Left lung (tissue), 10 donors: ENCODE results near the gene RBMS3. TPM values are rescaled to one million over a fixed set of nuclear protein-coding genes. Genes with fewer than 3 reads are reported as not detected.

Experiments used
- ATAC-seq: fragments of 200-7000 bp; cut with Tn5 transposase; one replicate; pipeline ENCODE4 v1.9.1; 2020; ENCODE audit warnings: moderate library complexity
- DNase-seq, 4 donors: peaks; one replicate each; pipeline ENCODE4 v3.0.0-alpha.2; 2013 to 2020
- H3K27ac ChIP-seq, 2 donors: fragments of 200-600 bp; sonication (generic) in 1 of 2; one replicate each; pipeline versions ENCODE4 v1.5.0 to v1.8.0; 2020 to 2021
- H3K27me3 ChIP-seq, 2 donors: fragments of 200-600 bp; sonication (generic) in 1 of 2; one replicate each; pipeline versions ENCODE4 v1.5.0 to v1.8.0; 2020 to 2021
- H3K36me3 ChIP-seq, 2 donors: fragments of 200-600 bp; sonication (generic) in 1 of 2; one replicate each; pipeline versions ENCODE4 v1.5.0 to v1.8.0; 2020 to 2021
- H3K4me1 ChIP-seq, 2 donors: fragments of 200-600 bp; one replicate each; pipeline ENCODE4 v1.8.0; 2021
- H3K4me3 ChIP-seq, 2 donors: fragments of 200-600 bp; sonication (generic) in 1 of 2; one replicate each; pipeline versions ENCODE4 v1.5.0 to v1.8.0; 2020 to 2021; ENCODE audit warnings: mild to moderate bottlenecking in 1 of 2
- H3K9me3 ChIP-seq, 2 donors: fragments of 200-600 bp; sonication (generic) in 1 of 2; one replicate each; pipeline versions ENCODE4 v1.5.0 to v1.8.0; 2020 to 2021
- CTCF ChIP-seq, 2 donors: fragments of 200-600 bp; sonication (generic) in 1 of 2; IDR thresholded peaks; one replicate each; pipeline versions ENCODE4 v1.5.0 to v1.8.0; 2021; ENCODE audit warnings: antibody characterized with exemption in 2 of 2
- intact Hi-C, 2 donors: fragments of 100-400 bp; cut with DNase I; formaldehyde crosslinking; loops; one replicate each; pipeline versions ENCODE4 v1.11.2 to v1.14.2; 2022
- polyA plus RNA-seq, 6 donors: library from polyadenylated mRNA; unstranded; fragments of 120-200 nt; gene quantifications; one replicate each; pipeline ENCODE4 v1.2.1, GENCODE V29; 2013; ENCODE audit not compliant: insufficient read length in 6 of 6
- total RNA-seq, 2 donors: library from RNA; stranded (reverse); fragmentation: NEBNext Ultra II Directional; extraction: Animal tissue kit (Norgen Biotek cat#: 25700); gene quantifications; one replicate each; pipeline ENCODE4 v1.2.1, GENCODE V29; 2021
- donor health status: DM: no; HTN: yes; CAD: no.
- donor health status: DM: no; HTN: no; CAD: no.

RBMS3 gene
- total and polyA plus RNA-seq, 8 donors, result 27.1 to 51.6 (median 37.6) TPM

GRCh38 chr3:29590012-29590411 lies 309.1 kb downstream of the RBMS3 start:
- H3K27ac ChIP-seq, result no peak overlapping the region
- intact Hi-C loops, result no loop called here

GRCh38 chr3:29590461-29590860 lies 309.6 kb downstream of the RBMS3 start:
- no peaks in the 10 kb centered on the region for H3K4me1 ChIP-seq
- intact Hi-C loops, result no loop called here
- H3K36me3 ChIP-seq, result no peaks in the 10 kb centered on the region
- no peak overlapping the region for H3K4me3 ChIP-seq
- no peak overlapping the region for H3K27ac ChIP-seq
- H3K27me3 ChIP-seq, result no peaks in the 10 kb centered on the region
- ATAC-seq (no peak), DNase-seq (no peak)
- H3K9me3 ChIP-seq, result no peaks in the 10 kb centered on the region
- TF ChIP-seq CTCF (IDR thresholded peaks at IDR 0.05), result no peak

More at GRCh38 chr3:29590012-29590411, 309.1 kb downstream of the RBMS3 start:
- Histone ChIP-seq H3K4me3 (no peak overlapping the region), H3K27me3 (no peaks in the 10 kb centered on the region), H3K9me3 (no peaks in the 10 kb centered on the region), H3K4me1 (no peaks in the 10 kb centered on the region), H3K36me3 (no peaks in the 10 kb centered on the region)
- DNase-seq (no peak), ATAC-seq (no peak)
- no peak for TF ChIP-seq CTCF (IDR thresholded peaks at IDR 0.05)

- intact Hi-C loops, result no loop called here
- H3K9me3 ChIP-seq, result no peaks in the 10 kb centered on the region
- DNase-seq (no peak), ATAC-seq (peak; percentile 47)
- no peaks in the 10 kb centered on the region for H3K27me3 ChIP-seq
- no peak overlapping the region for H3K27ac ChIP-seq
- H3K4me1 ChIP-seq, result no peaks in the 10 kb centered on the region
- TF ChIP-seq CTCF (IDR thresholded peaks at IDR 0.05), result no peak
- H3K36me3 ChIP-seq, result no peaks in the 10 kb centered on the region
- H3K4me3 ChIP-seq, result no peak overlapping the region
Measured at GRCh38 chr3:29591579-29591978, 310.7 kb downstream of the RBMS3 start.

GRCh38 chr3:29593802-29594201 lies 312.9 kb downstream of the RBMS3 start:
- Histone ChIP-seq H3K36me3 (no peaks in the 10 kb centered on the region), H3K4me1 (no peaks in the 10 kb centered on the region), H3K27me3 (no peaks in the 10 kb centered on the region), H3K27ac (no peak overlapping the region), H3K4me3 (no peak overlapping the region), H3K9me3 (no peaks in the 10 kb centered on the region)
- DNase-seq (no peak), ATAC-seq (no peak)
- no peak for TF ChIP-seq CTCF (IDR thresholded peaks at IDR 0.05)
- intact Hi-C loops, result no loop called here

GRCh38 chr3:29594261-29594660 lies 313.4 kb downstream of the RBMS3 start:
- no peaks in the 10 kb centered on the region for H3K9me3 ChIP-seq
- H3K27ac ChIP-seq, result no peak overlapping the region
- no peaks in the 10 kb centered on the region for H3K27me3 ChIP-seq
- no peaks in the 10 kb centered on the region for H3K36me3 ChIP-seq
- no peak overlapping the region for H3K4me3 ChIP-seq
- ATAC-seq, result no peak
- H3K4me1 ChIP-seq, result no peaks in the 10 kb centered on the region
- intact Hi-C loops, result no loop called here
- no peak for TF ChIP-seq CTCF (IDR thresholded peaks at IDR 0.05)
- DNase-seq, result no peak
